ENCODE measurements around the gene MYEOV. TPM values are rescaled to one million over a fixed set of nuclear protein-coding genes. Genes with fewer than 3 reads are reported as not detected.

Gene MYEOV
- total and polyA plus RNA-seq, 2 of the 8 experiments (the other 6 are each of a cell fraction or from before 2014, with no cell fraction given), result 0.44 to 0.67 TPM

- no peak for TF ChIP-seq E2F6 (IDR thresholded peaks at IDR 0.05)
- TF ChIP-seq YY1 (IDR thresholded peaks at IDR 0.05; ENCODE audit: low read depth, low read length), result no peak
- TF ChIP-seq RFX5 (IDR thresholded peaks at IDR 0.05; ENCODE audit: borderline replicate concordance, low read depth, low read length), result no peak
- no peak for TF ChIP-seq MAFK (IDR thresholded peaks at IDR 0.05; ENCODE audit: low read depth, low read length)
- TF ChIP-seq TAF7 (optimal IDR thresholded peaks at IDR 0.05; ENCODE audit: borderline replicate concordance, low read depth, low read length), result no peak
These were observed 3.1 kb upstream of the MYEOV start (continued) for GRCh38 chr11:69290806-69291205.

Measured in H1 (cell line).